Pons (tissue), 1 donor: ENCODE measurements around the gene ACOT12.
"Not testable (repeated sequence)": the region's sequence is repeated elsewhere in the genome, so short reads cannot be mapped to it uniquely, and the experiment has no call there.

ENCODE experiments used
- DNase-seq: peaks from one replicate; pipeline ENCODE4 v3.0.0-alpha.2; 2016; ENCODE audit warnings: low spot score

ACOT12 gene

DNA sequence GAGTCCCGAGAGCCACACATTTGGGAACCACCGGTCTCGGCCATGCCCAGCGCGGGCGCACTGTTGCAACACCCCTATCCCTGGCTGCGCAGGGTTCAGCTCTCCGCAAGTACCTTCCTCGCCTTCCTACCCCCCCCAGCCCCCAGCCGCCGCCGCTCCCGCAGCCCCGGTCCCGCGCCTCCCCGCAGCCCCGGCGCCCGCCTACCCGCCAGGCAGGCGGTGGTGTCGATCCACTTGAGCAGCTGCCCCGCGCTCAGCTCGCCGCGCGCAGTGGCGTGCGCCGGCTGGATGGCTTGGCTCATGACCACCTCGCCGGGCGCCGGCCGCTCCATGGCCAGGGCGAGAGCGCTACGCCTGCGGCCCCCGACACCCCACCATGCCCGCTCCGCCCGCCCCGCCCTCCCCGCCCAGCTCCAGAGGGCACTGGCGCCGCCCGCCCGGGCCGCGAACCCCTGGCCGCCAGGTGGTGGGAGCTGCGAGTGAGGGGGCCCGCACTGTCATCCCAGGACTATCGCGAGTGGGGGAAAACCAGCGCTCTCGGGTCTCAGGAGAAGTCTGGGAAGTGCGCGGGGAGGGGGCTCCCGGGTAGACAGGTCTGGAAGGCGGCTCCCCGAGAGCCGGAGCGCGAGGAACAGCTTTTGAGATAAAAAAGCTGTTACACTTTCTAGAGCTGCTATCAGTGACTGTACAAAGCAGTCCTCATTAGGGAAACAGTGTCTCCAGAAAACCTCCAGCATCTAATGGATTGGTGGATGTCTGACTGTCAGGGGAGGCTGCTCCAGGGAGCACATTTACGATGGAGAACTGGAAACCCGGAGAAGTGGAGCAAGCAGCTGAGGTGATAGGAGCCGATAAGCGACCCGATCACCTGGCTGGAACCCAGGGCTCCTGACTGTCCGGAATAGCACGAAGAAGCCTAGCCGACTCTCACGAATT, at the start of gene ACOT12:
ACOT12 (minus strand) TSS at position 352 of the 936 bp plus-strand sequence; CDS start at position 332, 20 bp downstream.
- DNase-seq, result no peak

DNA sequence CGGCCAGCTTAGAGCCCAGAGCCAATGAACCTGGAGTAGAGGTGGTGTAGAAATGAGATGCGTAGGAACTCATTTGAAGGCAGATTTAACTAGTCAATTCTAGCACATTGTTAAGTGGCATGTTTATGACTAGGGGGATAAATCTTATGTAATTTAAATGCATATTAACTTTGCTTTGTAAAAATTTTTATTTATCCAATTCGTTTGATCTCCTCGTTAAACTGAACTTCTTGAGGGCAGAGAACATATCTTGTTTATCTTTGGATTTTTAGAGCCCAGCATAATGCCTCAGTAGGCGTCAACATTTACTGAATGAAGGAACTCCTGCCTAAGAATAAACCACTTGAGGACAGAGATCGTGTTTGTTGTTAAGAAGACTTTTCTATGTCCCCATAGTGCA, 41.1 kb upstream of the ACOT12 start:
- no peak for DNase-seq

DNA sequence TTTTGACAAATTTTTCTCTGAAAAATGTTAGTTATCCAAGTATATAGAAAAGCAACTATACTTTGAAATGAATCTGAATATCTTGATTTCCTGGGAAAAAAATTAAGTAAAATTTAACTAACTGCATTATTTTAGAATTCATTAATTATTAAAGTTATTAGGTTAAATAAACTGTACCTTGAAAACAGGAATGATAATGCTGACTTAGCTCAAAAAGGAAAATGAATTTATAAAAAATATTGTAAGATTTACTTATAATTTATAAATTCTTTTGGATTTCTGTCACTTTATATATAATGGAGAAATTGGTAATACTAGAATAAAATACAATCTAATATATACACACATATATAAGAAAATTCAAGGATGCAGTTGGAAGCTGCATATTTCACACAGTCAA, 36.1 kb upstream of the ACOT12 start:
- no peak for DNase-seq

DNA sequence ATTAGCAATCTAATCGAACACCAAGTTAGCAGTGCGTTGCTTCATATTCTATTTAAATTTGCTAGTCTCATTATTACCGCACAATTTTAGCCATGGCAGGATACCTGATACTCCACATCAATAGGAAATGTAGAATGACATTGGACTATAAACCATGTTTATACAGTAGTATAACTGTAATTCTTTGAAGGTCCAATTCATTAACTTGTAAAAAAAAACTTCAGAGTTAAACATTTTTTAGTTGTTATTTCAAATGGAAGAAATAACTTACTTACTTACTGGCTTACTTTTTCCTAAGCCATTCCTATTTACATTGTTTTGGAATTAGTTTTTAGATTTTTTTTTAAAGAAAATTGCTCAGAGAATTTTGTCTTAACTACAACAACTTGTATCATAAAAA, 35.4 kb upstream of the ACOT12 start:
- no peak for DNase-seq

DNA sequence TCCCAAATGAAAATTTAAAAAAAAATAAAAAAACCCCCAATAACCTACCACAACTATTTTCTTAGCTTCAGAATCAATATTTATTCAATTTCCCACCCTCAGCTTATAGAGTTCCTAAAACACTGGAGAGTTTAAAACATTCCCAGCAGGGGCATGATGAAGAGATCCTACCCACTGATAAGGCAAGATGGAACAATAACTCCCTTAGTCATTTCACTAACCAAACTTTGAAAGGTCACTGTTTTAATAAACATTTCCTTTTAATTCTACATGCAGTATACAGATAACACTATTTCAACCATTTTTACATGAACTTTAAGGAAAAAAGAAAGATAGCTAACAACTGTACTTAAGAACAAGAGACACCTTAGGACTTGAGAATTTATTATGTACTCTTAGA, 34.9 kb upstream of the ACOT12 start:
- DNase-seq, result no peak

DNA sequence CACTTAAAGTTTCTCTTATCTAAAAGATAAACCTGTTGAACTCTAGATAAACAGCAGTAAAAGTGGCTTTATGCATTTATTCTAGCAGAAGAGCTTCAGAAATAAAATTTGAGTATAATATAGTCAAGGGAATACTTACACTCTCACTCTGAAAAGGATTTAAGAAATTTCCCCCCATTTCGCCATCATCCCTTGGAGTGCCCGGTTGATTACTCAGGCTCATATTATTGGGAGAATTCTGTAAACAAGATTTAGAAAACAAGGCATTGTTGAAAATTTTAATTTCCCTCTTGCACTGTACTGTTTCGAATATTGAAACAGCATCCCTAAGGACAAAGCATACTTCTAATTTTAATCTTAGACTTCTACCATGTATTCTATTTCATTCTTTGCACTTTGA, 34.5 kb upstream of the ACOT12 start:
- no peak for DNase-seq

DNA sequence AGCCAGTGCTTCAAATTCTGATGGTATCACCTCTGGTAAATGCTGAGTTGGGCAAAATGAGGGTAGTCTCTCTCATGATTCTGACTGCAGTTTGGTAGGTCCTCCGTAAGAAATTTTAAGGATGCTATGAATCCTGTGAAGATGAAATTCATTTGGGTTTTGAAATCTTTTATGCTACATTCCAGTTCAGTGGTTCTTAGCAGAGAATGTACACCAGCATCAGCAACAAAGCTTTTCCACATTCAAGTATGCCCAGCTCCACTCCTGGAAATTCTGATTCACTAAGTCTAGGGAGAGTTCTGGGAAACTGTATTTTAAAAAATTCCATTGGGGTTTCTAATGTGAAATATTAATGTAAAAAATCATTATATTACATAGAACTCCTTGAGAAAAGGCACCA, 33.6 kb upstream of the ACOT12 start:
- no peak for DNase-seq

DNA sequence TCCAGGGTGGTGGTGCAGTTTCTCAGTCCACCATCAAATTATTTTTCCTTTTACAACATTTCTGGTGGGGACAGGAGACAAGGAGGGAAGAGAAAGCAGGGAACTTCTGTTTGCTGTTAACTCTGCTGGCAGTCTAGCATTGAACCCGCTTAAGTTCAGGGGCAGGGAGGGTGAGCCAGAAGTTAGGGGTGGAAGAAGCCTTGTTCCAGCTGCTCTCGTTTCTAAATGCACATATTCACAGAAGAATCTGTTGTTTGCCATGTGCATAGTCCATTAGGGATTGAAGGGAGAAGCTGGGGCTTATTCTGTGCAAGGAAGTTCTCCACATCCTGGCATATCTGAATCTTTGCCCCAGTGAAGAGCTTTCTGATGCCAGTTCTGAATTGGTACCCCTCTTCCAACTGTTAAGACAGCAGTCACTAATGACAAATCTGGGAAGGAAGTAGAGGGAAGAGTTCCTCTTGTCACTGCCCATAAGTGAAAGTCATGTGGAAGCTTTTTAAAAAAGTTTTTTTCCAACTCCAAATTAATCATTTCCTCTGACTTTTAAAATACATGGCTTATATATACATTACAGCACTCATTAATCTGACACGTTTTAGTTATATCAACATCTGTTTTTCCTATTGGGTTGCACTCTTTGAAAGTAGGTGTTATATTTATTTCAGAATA, 32.6 kb upstream of the ACOT12 start:
- peak; percentile 35 for DNase-seq

DNA sequence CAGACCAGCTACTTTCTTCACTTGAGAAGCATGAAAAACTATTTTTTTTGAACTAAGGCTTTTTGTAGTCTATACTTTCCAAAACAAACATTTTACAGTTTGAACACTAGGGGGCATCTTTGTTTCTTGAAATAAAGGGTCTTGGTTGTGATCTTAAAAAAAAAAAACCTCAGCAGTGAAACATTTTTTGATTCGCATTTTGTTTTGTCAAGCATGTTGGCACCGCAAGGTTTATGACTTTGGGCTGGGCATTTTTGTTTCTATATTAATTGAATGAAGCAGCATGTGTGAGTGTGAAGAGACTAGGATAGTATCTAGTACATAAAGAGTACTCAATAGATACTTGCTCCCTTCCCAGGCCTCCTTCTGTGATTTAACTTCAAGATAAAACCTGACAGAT, 31.6 kb upstream of the ACOT12 start:
- peak; percentile 79 for DNase-seq

DNA sequence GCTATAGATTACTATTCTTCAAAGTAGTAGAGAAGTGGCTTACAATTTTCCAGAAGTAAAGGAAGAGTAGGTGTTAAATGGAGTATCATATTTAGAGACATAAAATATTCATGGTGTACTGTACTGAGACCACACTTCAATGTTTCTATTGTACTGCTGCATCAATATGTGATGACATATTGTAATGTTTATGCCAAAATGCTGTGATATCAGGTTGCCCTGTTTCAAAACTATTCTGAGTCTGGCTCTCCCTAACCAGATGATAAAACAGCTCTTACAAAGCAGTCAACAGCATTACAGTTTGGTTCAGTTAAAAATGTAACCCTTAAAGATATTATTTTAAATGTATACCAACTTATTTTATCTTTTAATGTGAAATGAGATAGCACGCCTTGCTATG, 30.8 kb upstream of the ACOT12 start:
- DNase-seq, result no peak

DNA sequence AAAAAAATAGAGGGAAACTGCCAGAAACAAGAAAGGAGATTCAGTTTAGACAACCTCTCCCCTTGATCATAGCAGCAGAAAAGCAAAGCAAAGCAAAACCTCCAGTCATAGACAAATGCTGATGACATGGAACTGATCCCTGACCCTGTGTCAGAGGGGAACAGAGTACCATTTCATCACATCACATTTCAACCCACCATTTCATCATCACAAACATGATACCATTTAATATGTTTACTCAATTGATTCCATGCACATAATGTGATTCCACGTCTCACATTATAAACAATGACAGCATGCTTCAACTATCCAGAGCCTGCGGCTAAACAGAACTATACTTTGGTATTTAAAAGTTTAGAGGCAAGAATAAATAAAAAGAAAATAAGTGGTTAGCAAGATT, 28.7 kb upstream of the ACOT12 start:
- no peak for DNase-seq

DNA sequence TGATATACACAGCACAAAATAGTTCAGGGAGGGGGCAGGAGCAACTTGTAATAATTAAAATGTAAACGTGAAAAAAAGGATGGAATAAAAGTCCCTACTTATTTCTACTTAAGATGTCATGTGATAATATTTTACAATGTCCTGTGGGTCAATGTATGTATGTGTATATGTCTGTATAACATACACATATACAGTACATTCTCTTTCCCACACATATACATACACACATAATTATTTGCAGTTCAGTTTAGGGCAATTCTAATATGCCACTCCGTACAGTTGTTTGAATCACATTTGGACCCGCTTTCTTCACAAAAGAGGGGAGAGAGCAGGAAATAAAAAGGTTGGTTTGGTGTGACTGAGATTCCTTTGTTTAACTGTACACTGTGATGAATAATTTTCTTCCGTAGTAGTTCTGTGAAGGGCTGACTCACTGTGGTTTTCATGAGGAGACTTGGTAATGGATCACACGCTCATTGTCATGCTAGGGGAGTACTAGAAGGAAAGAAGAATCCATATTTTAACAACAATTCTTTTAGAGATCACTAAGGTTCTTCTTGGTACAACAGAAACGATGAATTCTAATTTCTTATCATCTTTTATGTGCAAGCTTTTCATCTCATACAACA, 26.2 kb upstream of the ACOT12 start:
- peak; percentile 79 for DNase-seq

DNA sequence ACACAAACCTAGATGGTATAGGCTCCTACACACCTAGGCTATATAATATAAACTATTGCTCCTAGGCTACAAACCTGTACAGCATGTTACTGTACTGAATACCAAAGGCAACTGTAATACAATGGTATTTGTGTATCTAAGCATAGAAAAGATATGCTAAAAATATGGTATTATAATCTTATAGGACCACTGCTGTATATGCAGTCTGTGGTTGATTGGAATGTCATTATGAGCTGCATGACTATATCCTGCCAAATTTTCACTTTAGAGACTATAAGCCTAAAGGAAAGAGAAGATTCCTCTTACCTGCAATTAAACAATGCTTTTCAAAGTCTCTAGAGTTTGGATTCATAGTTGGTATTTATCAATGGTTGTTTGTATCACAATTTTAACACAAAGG, 24.7 kb upstream of the ACOT12 start:
- DNase-seq, result no peak

DNA sequence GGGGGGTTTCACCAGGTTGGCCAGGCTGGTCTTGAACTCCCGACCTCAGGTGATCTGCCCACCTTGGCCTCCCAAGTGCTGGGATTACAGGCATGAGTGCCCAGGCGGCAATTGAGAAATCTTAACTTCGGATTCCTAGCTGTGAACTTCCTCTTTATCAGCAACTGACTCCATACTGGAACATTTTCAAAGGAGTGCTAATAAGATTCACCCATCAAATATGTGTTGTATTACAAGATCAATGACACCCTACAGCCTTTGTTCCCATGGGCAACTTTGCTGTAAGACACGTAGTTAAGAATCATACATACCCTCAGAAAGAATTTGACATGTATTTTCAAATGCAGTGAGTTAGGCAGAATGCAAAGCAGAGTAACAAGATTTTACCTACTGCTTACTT, 23.1 kb upstream of the ACOT12 start:
- DNase-seq, result no peak

DNA sequence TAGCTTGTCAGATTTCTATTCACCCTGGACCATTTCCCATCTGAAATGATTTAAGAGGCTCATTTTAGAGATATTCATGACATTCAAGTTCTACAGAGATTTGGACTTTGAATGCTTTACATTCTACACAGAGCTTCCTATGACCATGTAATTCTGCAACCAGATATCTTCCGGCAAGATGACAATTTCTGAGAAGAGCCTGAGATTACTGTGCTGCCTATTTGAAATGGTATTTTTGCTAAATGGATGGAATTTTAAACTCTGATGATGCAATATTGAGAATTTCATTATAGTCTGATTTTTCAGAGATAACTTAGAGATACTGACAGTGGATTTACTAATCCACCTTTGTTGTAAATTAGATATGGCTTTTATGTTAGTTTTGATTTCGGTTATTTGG, 16.0 kb upstream of the ACOT12 start:
- no peak for DNase-seq

DNA sequence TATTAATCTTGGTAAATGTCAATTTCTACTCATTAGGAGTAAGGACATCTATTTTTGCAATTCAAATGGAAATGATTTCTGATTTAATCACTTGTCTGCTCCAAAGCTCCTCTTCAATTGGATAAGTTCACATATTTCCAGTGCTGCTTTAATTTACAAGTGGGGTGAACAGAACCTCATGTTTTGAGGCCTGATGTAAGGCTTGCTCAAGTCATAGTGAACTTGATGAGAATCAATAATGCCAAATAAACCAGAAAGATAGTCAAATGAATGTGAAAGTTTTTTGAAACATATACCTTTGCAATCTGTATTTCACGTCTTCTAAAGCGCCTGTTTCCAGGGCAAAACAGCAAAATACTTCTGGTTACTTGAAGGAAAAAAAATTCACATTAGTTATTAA, 15.4 kb upstream of the ACOT12 start:
- DNase-seq, result no peak

DNA sequence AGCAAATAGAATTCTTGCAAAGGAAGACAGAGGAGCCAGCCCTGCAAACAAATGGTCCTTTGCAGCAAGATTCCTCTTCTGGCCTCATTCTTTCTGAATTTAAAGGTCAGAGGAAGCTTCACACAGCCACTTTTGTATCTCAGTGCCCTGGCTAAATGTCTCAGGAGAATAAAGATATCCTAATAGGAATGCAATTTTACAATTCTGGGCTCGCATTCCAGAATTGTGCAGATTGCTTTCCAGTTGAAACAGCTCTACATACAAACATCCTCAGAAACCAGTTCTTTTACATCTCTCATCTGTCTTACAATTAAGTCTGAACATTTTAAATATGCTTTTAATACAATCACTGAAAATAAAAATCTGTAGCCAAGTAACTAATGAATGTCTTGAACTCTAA, 14.6 kb upstream of the ACOT12 start:
- no peak for DNase-seq

DNA sequence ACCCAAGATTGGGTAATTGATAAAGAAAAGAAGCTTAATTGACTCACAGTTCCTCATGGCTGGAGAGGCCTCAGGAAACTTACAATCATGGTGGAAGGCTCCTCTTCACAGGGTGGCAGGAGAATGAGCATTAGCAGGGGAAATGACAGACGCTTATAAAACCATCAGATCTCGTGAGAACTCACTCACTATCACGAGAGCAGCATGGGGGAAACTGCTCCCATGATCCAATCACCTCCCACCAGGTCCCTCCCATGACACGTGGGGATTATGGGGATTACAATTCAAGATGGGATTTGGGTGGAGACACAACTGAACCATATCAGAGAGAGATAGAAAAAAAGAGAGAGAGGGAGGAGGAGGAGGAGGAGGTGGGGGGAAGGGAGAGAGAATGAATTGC, 13.9 kb upstream of the ACOT12 start:
- DNase-seq, result not testable (repeated sequence)

DNA sequence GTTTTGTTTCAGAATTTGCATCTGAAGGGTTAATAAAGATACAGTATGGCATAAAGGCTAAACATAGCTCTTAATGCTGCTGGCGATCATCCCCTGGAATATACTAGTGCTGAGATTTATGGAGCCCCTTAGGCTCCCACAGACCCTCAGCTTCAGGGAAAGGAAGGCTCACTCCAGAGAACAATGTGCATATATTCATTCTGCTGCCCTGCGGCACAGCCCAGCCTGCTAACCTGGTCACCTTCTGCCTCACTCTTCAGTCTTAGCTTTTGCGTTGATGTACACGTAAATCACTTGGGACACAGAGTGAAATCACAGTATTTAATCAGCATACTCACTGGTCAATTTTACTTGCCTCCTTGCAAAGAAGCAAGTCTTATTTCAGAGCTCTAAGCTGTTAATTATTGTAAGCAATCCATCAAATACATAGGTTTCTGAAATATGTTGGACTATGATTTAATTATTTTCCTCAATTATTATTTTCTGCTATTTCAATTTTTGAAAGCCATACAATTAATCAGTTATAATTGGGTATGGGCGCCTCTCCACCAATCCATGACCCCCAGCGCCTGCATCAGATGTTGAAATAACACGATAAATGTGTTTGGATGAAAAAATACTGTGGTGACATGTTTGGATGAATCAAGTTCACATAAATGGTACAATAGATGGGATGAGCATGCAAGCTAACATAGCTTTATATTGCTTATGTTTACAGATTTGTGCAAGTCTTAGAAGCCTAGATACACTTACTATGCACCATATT, 11.4 kb upstream of the ACOT12 start:
- no peak for DNase-seq

DNA sequence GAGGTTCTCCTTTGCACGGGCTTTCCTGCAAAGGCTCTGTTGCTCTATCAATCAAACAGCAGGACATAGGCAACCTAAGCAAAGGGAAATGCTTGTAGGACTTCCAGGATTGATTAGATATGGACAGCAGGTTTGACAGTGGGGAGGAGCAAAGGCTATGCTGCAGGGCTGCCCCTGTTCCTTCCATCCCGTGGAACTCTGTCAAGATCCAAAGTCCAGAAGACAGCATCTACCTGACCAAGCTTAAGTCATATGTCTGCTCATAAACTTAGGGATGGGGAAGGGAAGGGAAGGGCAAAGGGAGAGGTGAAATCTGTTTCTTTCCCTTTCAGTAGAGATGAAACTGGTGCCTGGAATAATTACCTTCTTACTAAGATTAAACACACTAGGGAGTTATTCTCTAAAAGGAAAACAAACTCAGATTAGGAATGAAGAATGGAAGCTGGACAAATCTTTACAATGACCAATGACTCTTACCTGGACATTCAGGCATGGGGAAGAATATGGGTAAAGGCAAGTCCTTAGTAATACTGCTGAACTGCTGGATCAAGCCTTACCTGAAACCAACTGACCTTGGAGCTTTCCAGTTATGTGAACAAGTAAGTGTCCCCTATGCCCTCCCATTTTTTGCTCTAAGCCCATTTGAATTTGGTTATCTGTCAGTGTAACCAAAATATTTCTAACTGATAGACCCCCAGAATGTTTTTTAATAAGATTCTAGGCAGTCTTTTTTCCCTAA, 8.4 kb upstream of the ACOT12 start:
- DNase-seq, result no peak

DNA sequence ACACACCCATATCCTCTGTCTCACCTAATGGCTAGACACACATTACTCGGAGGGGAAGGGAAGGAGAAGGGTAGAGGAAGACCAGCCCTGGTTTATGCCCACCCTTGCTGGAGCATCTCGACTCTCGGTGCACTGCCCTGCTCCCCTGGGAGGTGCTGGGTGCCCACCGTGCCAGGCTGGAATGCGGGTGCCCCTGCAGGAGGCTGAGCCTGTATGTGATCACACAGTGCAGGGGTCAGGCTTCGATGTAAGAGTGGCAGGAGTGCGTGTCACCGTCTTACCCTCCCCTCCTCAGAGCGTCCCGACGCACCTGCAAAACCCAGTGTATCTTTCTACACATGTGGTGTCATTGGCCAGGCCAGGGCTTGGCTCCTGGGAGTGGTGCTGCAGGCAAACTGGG, 7.3 kb upstream of the ACOT12 start:
- DNase-seq, result no peak

DNA sequence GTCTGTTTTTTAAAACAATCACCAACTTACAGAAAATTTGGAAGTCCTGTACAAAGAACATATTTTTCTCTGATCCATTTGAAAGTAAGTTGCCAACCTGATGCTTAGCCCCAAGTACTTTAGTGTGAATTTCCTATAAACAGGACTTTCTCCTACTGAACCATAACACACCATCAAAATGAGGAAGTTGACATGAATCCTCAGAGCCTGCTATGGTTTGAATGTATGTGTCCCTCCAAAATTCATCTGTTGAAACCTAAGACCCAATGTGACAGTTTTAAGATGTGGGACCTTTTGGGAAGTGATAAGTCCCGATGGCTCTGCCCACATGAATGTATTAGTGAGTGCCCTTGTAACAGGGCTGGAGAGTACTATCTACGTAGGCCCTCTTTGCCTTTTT, 6.4 kb upstream of the ACOT12 start:
- no peak for DNase-seq
